HG02610 (cell line): ENCODE measurements around the gene RGS6.

Experiments used
- ATAC-seq: cut with Tn5 transposase; IDR thresholded peaks from one replicate; pipeline ENCODE4 v1.9.1; 2021; ENCODE audit warnings: mild to moderate bottlenecking, moderate library complexity; ENCODE audit not compliant: unreplicated experiment

The RGS6 gene

GRCh38 chr14:72517736-72518135, 585.5 kb downstream of the RGS6 start:
- ATAC-seq, result no peak

GRCh38 chr14:72518809-72519377, 586.7 kb downstream of the RGS6 start:
- peak; percentile 69 for ATAC-seq

- peak; percentile 22 for ATAC-seq
Observed at GRCh38 chr14:72519543-72519942, 587.3 kb downstream of the RGS6 start.

GRCh38 chr14:72521045-72521444, 588.8 kb downstream of the RGS6 start:
- ATAC-seq, result peak; percentile 62

- ATAC-seq, result no peak
Observed at GRCh38 chr14:72521968-72522741, 589.9 kb downstream of the RGS6 start.

- no peak for ATAC-seq
Observed at GRCh38 chr14:72522847-72523246, 590.6 kb downstream of the RGS6 start.

GRCh38 chr14:72523424-72524294, 591.4 kb downstream of the RGS6 start:
- no peak for ATAC-seq

- ATAC-seq, result no peak
Observed at GRCh38 chr14:72524295-72524629, 592.0 kb downstream of the RGS6 start.

- no peak for ATAC-seq
Observed at GRCh38 chr14:72525087-72525915, 593.1 kb downstream of the RGS6 start.

GRCh38 chr14:72527591-72527990, 595.4 kb downstream of the RGS6 start:
- no peak for ATAC-seq

- no peak for ATAC-seq
Observed at GRCh38 chr14:72528059-72528862, 596.0 kb downstream of the RGS6 start.

GRCh38 chr14:72528863-72529175, 596.6 kb downstream of the RGS6 start:
- ATAC-seq, result no peak

GRCh38 chr14:72532686-72533454, 600.6 kb downstream of the RGS6 start:
- no peak for ATAC-seq

- ATAC-seq, result peak; percentile 89
Observed at GRCh38 chr14:72535485-72535884, 603.3 kb downstream of the RGS6 start.

GRCh38 chr14:72538387-72538786, 606.2 kb downstream of the RGS6 start:
- ATAC-seq, result no peak

GRCh38 chr14:72539661-72540315, 607.6 kb downstream of the RGS6 start:
- no peak for ATAC-seq

GRCh38 chr14:72540836-72541235, 608.6 kb downstream of the RGS6 start:
- no peak for ATAC-seq

GRCh38 chr14:72541546-72541945, 609.3 kb downstream of the RGS6 start:
- ATAC-seq, result no peak

- no peak for ATAC-seq
Observed at GRCh38 chr14:72543341-72543740, 611.1 kb downstream of the RGS6 start.
